Prostate gland (tissue), 2 donors: ENCODE data around the gene PRDM10.

Experiments
- CTCF ChIP-seq, 4 experiments: fragments of 200-600 bp in 2 of 4; fragments of 450-650 bp in 2 of 4; sonication (generic) in 2 of 4; IDR thresholded peaks; 1 replicate in 3 of 4; 2 replicates in 1 of 4; pipeline ENCODE4 v1.5.1; 2016 to 2019; ENCODE audit warnings: antibody characterized with exemption in 4 of 4, mild to moderate bottlenecking in 2 of 4, moderate library complexity in 2 of 4
- POLR2AphosphoS5 ChIP-seq: sonication (generic); formaldehyde crosslinking; IDR thresholded peaks from one replicate; pipeline ENCODE4 v1.6.1; 2017; ENCODE audit warnings: antibody characterized with exemption

DNA sequence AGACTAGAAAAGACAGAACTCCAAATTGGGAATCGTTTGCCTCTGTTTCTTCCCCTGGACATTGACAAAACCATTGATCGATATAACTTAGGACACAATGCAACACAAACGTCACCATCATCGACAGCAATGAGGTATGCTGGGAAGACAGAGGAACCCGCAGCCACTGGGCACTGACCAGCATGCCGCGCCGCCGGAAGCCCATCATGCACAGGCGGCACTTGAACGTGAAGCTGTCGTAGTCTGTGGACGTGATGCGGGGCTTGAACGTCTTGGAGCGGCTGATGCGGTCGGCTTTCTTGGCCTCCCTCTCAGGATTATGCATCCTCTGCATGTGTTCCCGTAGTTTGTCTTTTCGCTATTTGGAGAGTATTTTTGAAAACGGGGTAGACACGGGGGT lies 84.3 kb downstream of the PRDM10 start:
- TF ChIP-seq CTCF (IDR thresholded peaks at IDR 0.05): no peak
- no peak for TF ChIP-seq POLR2AphosphoS5
